Measurements from ENCODE around the gene MTHFD1L.

Gene MTHFD1L

GRCh38 chr6:151005896-151006632 lies 140.6 kb downstream of the MTHFD1L start:
- FAIRE-seq (no peak), DNase-seq (ENCODE audit: insufficient read length, low spot score) (no peak)
- no peak for TF ChIP-seq POLR2A (IDR thresholded peaks at IDR 0.05; ENCODE audit: low read depth, low read length)

- DNase-seq (ENCODE audit: insufficient read length, low spot score) (no peak), FAIRE-seq (no peak)
- TF ChIP-seq POLR2A (IDR thresholded peaks at IDR 0.05; ENCODE audit: low read depth, low read length), result no peak
These were observed 141.6 kb downstream of the MTHFD1L start for GRCh38 chr6:151007076-151007475.

- DNase-seq (ENCODE audit: insufficient read length, low spot score), result no peak
- TF ChIP-seq POLR2A (IDR thresholded peaks at IDR 0.05; ENCODE audit: low read depth, low read length), result no peak
- no peak for FAIRE-seq
These were observed 142.4 kb downstream of the MTHFD1L start for GRCh38 chr6:151007922-151008321.

- no peak for DNase-seq (ENCODE audit: insufficient read length, low spot score)
- TF ChIP-seq POLR2A (IDR thresholded peaks at IDR 0.05; ENCODE audit: low read depth, low read length), result no peak
- FAIRE-seq, result no peak
These were observed 142.9 kb downstream of the MTHFD1L start for GRCh38 chr6:151008425-151008824.

- TF ChIP-seq POLR2A (IDR thresholded peaks at IDR 0.05; ENCODE audit: low read depth, low read length), result no peak
These were observed 144.1 kb downstream of the MTHFD1L start for GRCh38 chr6:151009576-151009975.

GRCh38 chr6:151010071-151010470 lies 144.6 kb downstream of the MTHFD1L start:
- DNase-seq (ENCODE audit: insufficient read length, low spot score) (no peak), FAIRE-seq (no peak)
- TF ChIP-seq POLR2A (IDR thresholded peaks at IDR 0.05; ENCODE audit: low read depth, low read length), result no peak

More at GRCh38 chr6:151009576-151009975, 144.1 kb downstream of the MTHFD1L start:
- no peak for FAIRE-seq
- DNase-seq (ENCODE audit: insufficient read length, low spot score), result no peak

DNA sequence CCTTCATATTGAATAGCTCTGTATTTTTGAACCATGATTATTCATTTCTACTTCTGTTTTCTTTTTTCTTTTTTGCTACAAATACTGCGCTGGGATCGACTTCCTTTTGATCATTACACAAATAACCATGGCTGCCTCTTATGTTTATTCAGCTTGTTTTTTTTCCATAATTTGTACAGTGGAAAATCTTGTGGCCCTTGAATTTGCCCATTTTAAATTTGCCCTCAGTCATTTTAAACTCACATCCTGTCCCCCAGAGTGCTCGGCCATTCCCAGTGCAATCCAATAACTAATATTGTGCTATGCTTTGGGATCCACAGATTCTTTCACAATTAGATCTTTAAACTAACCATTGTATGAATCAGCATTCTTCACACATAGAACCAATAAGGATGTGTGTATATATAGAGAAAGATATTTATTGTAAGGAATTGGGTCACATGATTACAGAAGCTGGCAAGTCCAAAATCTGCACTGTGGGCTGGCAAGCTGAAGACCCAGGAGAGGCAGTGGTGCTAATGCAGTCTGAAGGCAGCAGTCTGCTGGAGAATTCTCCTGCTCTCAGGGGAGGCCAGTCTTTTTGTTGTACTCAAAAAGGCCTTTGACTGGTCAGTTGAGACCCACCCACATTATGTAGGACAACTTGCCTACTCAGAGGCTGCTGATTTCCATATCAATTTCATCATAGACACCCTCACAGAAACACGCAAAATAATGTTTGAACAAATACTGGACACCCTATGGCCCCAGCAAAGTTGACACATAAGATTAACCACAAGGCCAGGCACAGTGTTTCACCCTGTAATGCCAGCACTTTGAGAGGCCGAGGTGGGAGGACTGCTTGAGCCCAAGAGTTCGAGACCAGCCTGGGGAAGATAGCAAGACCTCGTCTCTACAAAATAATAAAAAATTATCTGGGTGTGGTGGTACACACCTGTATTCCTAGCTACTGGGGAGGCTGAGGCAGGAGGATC lies 147.1 kb downstream of the MTHFD1L start:
- no peak for DNase-seq (ENCODE audit: insufficient read length, low spot score)
- TF ChIP-seq POLR2A (IDR thresholded peaks at IDR 0.05; ENCODE audit: low read depth, low read length), result no peak
- no peak for FAIRE-seq

- no peak for FAIRE-seq
- TF ChIP-seq POLR2A (IDR thresholded peaks at IDR 0.05; ENCODE audit: low read depth, low read length), result no peak
- DNase-seq (ENCODE audit: insufficient read length, low spot score), result no peak
These were observed 149.1 kb downstream of the MTHFD1L start for GRCh38 chr6:151014404-151015100.

GRCh38 chr6:151015101-151015700 lies 149.7 kb downstream of the MTHFD1L start:
- DNase-seq (ENCODE audit: insufficient read length, low spot score) (no peak), FAIRE-seq (no peak)
- TF ChIP-seq POLR2A (IDR thresholded peaks at IDR 0.05; ENCODE audit: low read depth, low read length), result no peak

DNA sequence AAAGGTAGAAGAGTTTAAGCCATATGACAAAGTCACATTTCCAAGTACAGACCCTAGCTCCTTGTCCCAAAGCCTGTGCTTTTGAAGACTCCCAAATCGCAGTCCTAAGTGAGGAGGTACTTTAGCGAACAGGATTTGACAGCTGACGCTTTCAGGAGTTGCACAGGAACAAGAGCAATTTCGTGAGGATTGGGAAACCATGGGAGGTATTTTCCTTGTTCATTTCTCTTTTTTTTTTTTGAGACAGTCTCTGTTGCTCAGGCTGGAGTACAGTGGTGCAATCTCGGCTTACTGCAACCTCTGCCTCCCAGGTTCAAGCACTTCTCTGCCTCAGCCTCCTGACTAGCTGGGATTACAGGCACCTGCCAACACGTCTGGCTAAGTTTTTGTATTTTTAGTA lies 150.6 kb downstream of the MTHFD1L start:
- DNase-seq (ENCODE audit: insufficient read length, low spot score) (no peak), FAIRE-seq (no peak)
- TF ChIP-seq POLR2A (IDR thresholded peaks at IDR 0.05; ENCODE audit: low read depth, low read length), result no peak

GRCh38 chr6:151018046-151018445 lies 152.5 kb downstream of the MTHFD1L start:
- FAIRE-seq (no peak), DNase-seq (ENCODE audit: insufficient read length, low spot score) (no peak)

DNA sequence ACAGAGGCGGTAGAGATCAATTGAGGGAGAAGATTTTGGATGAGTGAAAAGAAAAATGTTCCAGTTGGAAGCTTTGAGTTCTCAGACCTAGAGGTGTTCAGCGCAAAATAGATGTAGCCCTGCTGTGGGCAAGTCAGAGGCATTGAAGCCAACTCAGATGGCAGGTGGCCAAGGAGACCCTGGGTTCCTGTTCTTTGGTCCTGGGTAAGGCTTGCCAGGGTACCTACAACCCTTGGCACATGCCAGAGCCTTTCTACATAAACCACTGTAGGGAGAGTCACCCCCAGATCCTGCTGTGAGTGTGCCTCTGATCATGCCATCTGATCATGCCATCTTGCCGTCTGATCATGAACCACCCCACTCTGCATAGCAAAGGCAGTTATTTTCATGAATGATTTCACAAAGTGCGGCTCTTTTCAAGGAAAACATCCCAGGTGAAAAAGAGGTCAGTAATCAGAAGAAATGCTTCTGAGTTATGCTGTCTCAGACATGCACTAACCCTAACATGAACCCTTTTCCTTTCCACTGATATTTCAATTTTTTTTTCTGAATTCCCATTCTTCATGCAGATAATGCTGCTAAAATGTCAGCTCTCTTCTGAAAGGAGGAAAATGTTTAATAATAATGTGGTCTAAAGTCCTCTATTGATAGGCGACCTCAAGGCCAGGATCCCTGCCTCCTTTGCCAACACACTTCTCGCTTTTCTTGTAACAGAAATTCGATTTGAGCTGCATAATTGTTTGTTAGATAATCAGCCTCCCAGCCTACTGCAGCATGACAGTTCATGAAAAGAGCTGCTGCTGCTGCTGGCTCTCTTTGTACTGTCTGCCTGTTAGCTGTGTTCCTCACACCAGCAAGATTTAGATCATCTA lies 153.6 kb downstream of the MTHFD1L start:
- DNase-seq (ENCODE audit: insufficient read length, low spot score) (no peak), FAIRE-seq (no peak)
- no peak for TF ChIP-seq POLR2A (IDR thresholded peaks at IDR 0.05; ENCODE audit: low read depth, low read length)

More at GRCh38 chr6:151018046-151018445, 152.5 kb downstream of the MTHFD1L start:
- TF ChIP-seq POLR2A (IDR thresholded peaks at IDR 0.05; ENCODE audit: low read depth, low read length), result no peak

DNA sequence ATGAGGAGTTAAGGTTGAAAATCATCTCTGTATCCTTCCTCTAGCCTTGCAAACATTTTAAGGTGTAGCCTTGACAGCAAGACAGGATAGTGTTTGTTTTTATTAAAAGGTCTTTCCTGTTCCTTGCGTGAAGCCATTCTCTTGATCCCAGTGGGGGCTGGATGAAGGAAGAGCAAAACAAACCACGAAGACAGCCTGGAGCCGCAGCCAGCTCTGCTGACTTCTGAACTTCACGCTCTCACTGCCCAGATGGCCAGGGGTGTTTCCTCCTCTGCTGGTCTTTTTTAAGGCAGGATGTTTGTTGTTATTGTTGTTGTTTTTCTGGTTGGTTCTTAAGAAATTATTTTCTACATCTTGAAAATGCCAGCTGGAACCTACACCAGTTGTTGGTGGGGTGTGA lies 156.4 kb downstream of the MTHFD1L start:
- DNase-seq (ENCODE audit: insufficient read length, low spot score) (no peak), FAIRE-seq (no peak)
- TF ChIP-seq POLR2A (IDR thresholded peaks at IDR 0.05; ENCODE audit: low read depth, low read length), result no peak

Measured in H54 (cell line).